Left forelimb (tissue), 1 donor: ENCODE measurements around the gene INSR.

ENCODE experiments used
- DNase-seq: peaks from one replicate; pipeline ENCODE4 v3.0.0-alpha.2; 2018; ENCODE audit warnings: low spot score

The INSR gene

GRCh38 chr19:7295912-7296536, 1.8 kb upstream of the INSR start:
- DNase-seq, result no peak

GRCh38 chr19:7294558-7295212, 471 bp upstream of the INSR start:
- DNase-seq, result peak; percentile 67

GRCh38 chr19:7292950-7293761, 1.1 kb downstream of the INSR start:
- DNase-seq, result peak; percentile 66

DNA sequence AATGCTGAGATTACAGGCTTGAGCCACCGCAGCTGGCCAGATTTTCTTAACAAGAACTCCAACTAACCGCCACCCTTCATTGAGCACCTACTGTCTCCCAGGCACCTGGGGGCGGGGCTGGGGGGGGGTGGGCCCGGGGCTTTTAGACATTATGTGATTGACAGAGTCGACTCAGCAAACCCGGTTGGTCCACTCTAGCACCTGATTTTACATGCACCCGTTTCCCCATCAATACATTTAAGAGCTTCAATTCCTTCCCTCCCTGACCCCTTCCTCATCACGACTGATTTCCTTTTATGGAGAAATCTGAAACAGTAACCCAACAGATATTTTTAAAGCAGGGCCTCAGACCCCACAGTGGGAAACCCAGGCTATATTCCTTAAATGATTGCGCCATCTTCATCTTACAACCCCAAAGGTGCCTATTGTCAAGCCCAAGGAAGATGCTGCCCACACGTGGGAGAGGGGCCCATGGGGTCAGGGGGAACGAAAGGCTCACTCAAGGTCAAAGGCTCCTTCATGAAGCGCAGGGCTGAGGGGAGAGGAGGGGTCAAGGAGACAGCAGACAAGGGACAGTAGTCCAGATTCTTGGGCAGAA, 1.8 kb downstream of the INSR start:
- no peak for DNase-seq

DNA sequence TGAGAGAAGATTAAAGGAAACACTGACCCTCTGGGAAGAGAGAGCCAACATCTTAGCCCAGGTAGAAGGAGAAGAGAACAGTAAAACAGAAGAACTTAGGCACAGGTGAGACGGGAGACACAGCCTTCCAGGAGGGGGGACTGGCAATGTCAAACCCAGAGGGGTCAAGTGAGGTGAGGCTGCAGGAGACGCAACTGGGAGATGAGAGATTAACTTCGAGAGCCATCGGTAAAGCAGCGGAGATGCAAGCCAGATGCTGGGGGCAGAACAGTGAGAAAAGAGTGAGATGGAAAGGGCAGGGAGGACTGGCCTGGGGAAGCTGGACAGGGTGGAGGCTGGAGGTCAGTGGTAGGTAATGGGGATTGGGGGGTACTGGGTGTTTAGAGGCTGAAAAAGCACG, 5.2 kb downstream of the INSR start:
- DNase-seq, result no peak

- DNase-seq, result no peak
Measured at GRCh38 chr19:7288131-7288530, 6.1 kb downstream of the INSR start.

DNA sequence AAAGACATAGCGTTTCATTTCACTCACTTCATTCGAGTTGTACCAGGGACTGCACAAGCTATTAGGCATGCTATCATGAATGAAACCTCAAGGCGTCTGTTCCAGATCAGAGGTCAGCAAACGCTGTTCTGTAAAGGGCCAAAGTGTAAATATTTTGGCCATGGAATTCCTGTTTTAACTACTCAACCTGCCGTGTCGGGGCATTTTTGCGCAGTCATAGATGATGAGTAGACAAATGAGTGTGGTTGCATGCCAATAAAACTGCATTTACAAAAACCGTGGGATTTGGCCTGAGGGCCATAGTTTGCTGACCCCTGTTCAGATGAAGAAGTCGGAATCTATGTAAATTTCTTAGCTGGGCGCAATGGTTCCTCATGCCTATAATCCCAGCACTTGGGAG, 6.5 kb downstream of the INSR start:
- DNase-seq, result no peak

DNA sequence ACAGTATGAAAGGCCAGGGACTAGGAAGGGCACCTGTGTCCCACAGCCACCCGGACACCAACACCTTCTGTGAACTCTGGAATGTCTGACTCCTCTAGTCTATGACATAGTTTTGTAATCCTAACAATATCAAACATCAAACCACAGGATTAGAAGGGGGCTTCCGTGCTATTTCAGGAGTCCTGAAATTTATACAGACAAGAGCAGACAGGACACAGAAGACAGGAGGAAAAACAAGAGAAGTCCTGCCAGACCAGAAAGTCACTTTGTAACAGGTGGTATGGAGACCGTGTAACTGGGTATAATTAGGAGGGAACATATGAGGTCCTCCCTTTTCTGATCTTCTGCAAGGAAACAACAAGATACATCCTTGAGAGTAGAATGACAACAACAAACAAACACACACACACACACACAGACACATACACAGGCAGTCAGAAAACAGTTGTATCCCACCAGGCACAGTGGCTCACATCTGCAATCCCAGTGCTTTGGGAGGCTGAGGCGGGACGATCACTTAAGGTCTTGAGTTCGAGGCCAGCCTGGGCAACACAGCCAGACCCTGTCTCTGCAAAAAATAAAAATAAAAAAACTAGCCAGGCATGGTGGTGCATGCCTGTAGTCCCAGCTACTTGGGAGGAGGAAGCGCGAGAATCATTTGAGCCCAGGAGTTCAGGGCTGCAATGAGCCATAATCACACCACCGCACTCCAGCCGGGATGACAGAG, 13.1 kb downstream of the INSR start:
- DNase-seq, result no peak

DNA sequence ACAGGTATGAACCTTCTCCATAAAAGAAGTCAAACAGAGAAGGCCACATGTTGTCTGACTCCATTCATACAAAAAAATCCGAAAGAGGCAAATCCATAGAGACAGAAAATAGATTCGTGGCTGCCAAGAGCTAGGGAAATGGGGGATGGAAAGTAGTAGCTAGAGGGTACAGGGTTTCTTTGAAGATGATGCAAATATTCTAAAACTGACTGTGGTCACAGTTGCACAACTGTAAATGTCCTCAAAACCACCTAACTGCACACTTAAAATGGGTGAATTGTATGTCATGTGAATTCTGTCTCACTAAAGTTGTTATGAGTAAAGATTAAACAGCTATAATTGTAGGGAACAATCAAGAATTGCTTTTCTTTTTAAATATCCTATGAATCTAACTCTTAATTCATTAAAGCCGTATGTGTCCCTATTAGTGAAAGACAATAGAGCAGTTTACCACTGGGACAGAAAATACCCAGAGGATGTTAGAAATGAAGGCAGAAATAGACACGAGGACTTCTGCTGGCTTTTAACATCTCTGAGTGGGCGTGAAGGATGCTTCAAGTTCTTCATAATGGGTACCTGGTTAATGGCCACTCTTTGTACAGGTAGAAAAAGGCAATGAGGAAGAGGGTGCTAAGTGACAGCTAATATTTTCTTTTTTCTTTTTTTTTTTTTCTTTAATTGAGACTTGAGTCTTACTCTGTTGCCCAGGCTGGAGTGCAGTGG, 21.2 kb downstream of the INSR start:
- no peak for DNase-seq

DNA sequence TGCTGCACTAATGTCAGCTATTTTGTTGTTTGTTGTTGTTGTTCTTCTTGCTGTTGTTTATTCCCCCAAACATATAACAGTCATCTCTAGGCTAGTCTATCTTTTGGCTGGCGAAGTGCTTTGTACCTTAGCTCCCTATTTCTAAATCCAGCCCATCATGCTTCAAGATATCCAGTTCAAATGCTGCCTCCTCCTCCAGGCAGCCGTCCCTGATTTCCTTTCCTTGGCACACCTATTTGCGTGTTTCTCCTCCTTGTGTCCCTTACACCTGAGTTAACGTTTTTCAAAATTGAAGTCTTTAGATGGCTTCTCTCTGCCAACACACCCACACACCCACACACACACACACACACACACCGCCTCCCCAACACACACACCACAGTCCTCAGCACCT, 25.5 kb downstream of the INSR start:
- no peak for DNase-seq

GRCh38 chr19:7267792-7268704, 26.2 kb downstream of the INSR start:
- no peak for DNase-seq

- no peak for DNase-seq
Measured at GRCh38 chr19:7266832-7267231, 27.4 kb downstream of the INSR start.

GRCh38 chr19:7265963-7266362, 28.3 kb downstream of the INSR start:
- no peak for DNase-seq

- no peak for DNase-seq
Measured at GRCh38 chr19:7264858-7265257, 29.4 kb downstream of the INSR start.

DNA sequence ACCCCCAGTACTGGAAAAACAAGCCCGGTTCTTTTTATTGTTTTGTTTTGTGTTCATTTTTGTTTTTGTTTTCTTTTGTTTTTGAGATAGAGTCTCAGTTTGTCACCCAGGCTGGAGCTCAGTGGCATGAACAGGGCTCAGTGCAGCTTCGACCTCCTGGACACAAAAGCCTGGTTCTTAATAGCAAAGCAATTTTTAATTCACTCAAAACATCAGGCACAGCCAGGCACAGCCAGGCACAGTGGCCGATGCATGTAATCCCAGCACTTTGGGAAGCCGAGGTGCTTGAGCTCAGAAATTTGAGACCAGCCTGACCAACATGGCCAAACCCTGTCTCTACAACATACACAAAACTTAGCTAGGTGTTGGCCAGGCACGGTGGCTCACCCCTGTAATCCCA, 30.7 kb downstream of the INSR start:
- DNase-seq, result no peak

DNA sequence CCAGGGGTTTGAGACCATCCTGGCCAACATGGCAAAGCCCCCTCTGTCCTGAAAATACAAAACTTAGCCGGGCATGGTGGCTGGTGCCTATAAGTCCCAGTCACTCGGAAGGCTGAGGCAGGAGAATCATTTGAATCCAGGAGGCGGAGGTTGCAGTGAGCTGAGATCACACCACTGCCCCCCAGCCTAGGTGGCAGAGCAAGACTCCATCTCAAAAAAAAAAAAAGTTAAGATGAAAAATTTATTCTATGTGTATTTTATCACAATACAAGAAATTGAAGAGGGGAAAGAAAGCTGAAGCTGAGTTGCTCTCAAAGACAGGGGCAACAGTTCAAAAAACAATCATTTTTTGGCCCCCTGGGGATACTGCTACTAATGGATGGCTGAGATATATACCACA, 31.1 kb downstream of the INSR start:
- DNase-seq, result no peak

GRCh38 chr19:7262470-7262869, 31.7 kb downstream of the INSR start:
- DNase-seq, result no peak

GRCh38 chr19:7260161-7260560, 34.1 kb downstream of the INSR start:
- no peak for DNase-seq

DNA sequence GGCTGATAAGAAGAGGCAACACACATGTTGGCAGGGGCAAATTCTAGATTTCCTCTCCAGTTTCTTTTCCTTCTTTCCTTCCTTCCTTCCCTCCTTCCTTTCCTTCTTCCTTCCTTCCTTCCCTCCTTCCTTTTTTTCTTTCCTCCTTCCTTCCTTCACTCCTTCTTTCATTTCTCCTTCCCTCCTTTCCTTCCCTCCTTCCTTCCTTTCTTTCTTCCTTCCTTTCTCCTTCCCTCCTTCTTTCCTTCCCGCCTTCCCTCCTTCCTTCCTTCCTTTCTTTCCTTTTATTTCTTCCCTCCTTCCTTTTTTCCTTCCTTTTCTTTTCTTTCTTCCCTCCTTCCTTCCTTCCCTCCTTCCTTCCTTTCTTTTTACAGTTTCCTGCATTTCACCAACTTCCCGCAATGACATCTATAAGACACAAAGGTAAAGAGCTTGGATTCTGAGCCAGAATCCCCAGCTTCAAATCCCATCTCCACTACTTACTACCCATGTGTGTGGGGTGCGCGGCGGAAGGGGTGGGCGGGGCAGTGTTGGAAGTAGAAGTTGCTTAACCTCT, 35.3 kb downstream of the INSR start:
- DNase-seq, result no peak
